OCI-LY1 (cell line): ENCODE data around the gene NMB.

Source experiments
- EZH2 ChIP-seq: fragments of 200-600 bp; sonication (generic), shearing (Covaris generic); IDR thresholded peaks from 2 replicates; pipeline ENCODE4 v1.8.0; 2017; ENCODE audit warnings: borderline replicate concordance, mixed run types, mild to moderate bottlenecking, antibody characterized with exemption, low read length, moderate library complexity, mixed read lengths
- TF ChIP-seq, protein P1 (sequence below): fragments of 200-600 bp; sonication (generic), shearing (Covaris generic); IDR thresholded peaks from 2 replicates; pipeline ENCODE4 v1.5.1; 2017; ENCODE audit warnings: mild to moderate bottlenecking, antibody characterized with exemption, low read length, moderate library complexity, mixed read lengths

DNA sequence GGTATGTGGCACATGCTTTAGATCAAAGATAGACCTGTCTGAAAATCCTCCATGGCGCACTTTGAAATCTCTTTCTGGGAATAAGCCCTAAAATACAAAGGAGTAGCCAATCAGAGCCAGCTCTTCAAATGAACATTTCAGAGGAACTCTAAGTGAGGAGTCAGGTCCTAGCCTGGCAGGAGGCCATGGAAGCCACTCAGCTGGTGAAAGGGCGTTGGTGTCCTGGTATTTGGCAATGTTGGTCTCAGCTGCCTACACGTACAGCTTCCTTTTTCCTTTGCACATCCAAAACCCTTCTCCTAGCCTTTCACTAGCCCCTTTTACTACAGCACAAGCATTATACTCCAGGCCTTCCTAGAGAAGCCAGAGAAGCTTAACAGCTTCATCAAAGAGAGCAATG, 9.5 kb downstream of the NMB start:
- TF ChIP-seq, protein P1, sequence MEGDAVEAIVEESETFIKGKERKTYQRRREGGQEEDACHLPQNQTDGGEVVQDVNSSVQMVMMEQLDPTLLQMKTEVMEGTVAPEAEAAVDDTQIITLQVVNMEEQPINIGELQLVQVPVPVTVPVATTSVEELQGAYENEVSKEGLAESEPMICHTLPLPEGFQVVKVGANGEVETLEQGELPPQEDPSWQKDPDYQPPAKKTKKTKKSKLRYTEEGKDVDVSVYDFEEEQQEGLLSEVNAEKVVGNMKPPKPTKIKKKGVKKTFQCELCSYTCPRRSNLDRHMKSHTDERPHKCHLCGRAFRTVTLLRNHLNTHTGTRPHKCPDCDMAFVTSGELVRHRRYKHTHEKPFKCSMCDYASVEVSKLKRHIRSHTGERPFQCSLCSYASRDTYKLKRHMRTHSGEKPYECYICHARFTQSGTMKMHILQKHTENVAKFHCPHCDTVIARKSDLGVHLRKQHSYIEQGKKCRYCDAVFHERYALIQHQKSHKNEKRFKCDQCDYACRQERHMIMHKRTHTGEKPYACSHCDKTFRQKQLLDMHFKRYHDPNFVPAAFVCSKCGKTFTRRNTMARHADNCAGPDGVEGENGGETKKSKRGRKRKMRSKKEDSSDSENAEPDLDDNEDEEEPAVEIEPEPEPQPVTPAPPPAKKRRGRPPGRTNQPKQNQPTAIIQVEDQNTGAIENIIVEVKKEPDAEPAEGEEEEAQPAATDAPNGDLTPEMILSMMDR: no peak
- no peak for TF ChIP-seq EZH2
